SK-N-SH (cell line): ENCODE results near the gene RBBP5. TPM values are rescaled to one million over a fixed set of nuclear protein-coding genes. Genes with fewer than 3 reads are reported as not detected.

Experiments
- CTCF ChIA-PET: fragments of 300-600, 350-600 bp; formaldehyde crosslinking; extraction: SDS; loops from one replicate; lab custom pipeline; 2021; lab: Yijun Ruan, JAX
- POLR2A ChIA-PET: fragments of 350-600 bp; sonication (Branson Sonifier 250); formaldehyde crosslinking; extraction: SDS; loops from one replicate; lab custom pipeline; 2020; ENCODE audit warnings: antibody characterized with exemption, inconsistent platforms; lab: Yijun Ruan, JAX
- DNase-seq: peaks from one replicate; pipeline ENCODE4 v3.0.0; 2012
- H2AFZ ChIP-seq: fragments of 200-600 bp; sonication (generic); 2 replicates; pipeline ENCODE4 v1.8.1; 2016; ENCODE audit warnings: antibody characterized with exemption, mild to moderate bottlenecking, low read depth
- H3F3A ChIP-seq: fragments of 200-600 bp; sonication (generic); replicated peaks from 2 replicates; pipeline ENCODE3; 2016; ENCODE audit warnings: antibody characterized with exemption, mild to moderate bottlenecking; ENCODE audit not compliant: insufficient read depth
- H3K27ac ChIP-seq, 2 experiments: fragments of 200-500 bp in 1 of 2; fragments of 200-600 bp in 1 of 2; sonication (Bioruptor generic) in 1 of 2; sonication (generic), shearing (Covaris generic) in 1 of 2; 2 replicates each; pipeline versions ENCODE4 v1.5.1 to v1.6.1; 2014 to 2016; ENCODE audit warnings: low read depth in 2 of 2, inconsistent platforms in 1 of 2, low read length in 1 of 2, mild to moderate bottlenecking in 1 of 2, mixed read lengths in 1 of 2
- H3K27me3 ChIP-seq: fragments of 200-600 bp; sonication (generic), shearing (Covaris generic); 2 replicates; pipeline ENCODE4 v1.6.1; 2016; ENCODE audit warnings: mixed run types; ENCODE audit not compliant: insufficient read depth
- H3K36me3 ChIP-seq, 2 experiments: fragments of 200-500 bp in 1 of 2; fragments of 200-600 bp in 1 of 2; sonication (Bioruptor generic) in 1 of 2; sonication (generic) in 1 of 2; replicated peaks in 1 of 2; 2 replicates each; pipeline versions ENCODE3 to v1.5.1; 2014 to 2016; ENCODE audit warnings: low read length in 1 of 2, mild to moderate bottlenecking in 1 of 2; ENCODE audit not compliant: insufficient read depth in 2 of 2, control insufficient read depth in 1 of 2
- H3K4me1 ChIP-seq, 2 experiments: fragments of 200-500 bp in 1 of 2; fragments of 200-600 bp in 1 of 2; sonication (Bioruptor generic) in 1 of 2; sonication (generic), shearing (Covaris generic) in 1 of 2; 2 replicates each; pipeline versions ENCODE4 v1.5.1 to v1.6.1; 2014 to 2016; ENCODE audit warnings: low read depth in 1 of 2, low read length in 1 of 2, mixed run types in 1 of 2; ENCODE audit not compliant: insufficient read depth in 2 of 2, control insufficient read depth in 1 of 2
- H3K4me2 ChIP-seq: fragments of 200-600 bp; sonication (generic), shearing (Covaris generic); 2 replicates; pipeline ENCODE4 v1.6.1; 2017; ENCODE audit warnings: mixed run types
- H3K4me3 ChIP-seq, 2 experiments: fragments of 200-500 bp in 1 of 2; fragments of 200-600 bp in 1 of 2; sonication (Bioruptor generic) in 1 of 2; sonication (generic), shearing (Covaris generic) in 1 of 2; 2 replicates each; pipeline versions ENCODE4 v1.5.1 to v1.8.1; 2014 to 2016; ENCODE audit warnings: low read depth in 2 of 2, inconsistent platforms in 1 of 2, low read length in 1 of 2, mild to moderate bottlenecking in 1 of 2, mixed read lengths in 1 of 2, moderate library complexity in 1 of 2
- H3K79me2 ChIP-seq: fragments of 200-600 bp; sonication (generic); 2 replicates; pipeline ENCODE4 v1.8.1; 2017; ENCODE audit warnings: mild to moderate bottlenecking; ENCODE audit not compliant: insufficient read depth
- H3K9ac ChIP-seq: fragments of 200-600 bp; sonication (generic); 2 replicates; pipeline ENCODE4 v1.6.1; 2017; ENCODE audit warnings: mixed run types
- H3K9me2 ChIP-seq: fragments of 200-600 bp; sonication (generic); 2 replicates; pipeline ENCODE4 v1.6.1; 2017; ENCODE audit warnings: mixed run types
- H3K9me3 ChIP-seq: fragments of 200-600 bp; sonication (generic); 2 replicates; pipeline ENCODE4 v1.6.1; 2017; ENCODE audit warnings: mixed run types, mild to moderate bottlenecking, moderate library complexity
- H4K20me1 ChIP-seq: fragments of 200-600 bp; sonication (generic); 2 replicates; pipeline ENCODE4 v1.6.1; 2017; ENCODE audit warnings: mild to moderate bottlenecking, mixed run types; ENCODE audit not compliant: insufficient read depth
- CHD2 ChIP-seq: fragments of 150-350 bp; IDR thresholded peaks from 2 replicates; pipeline ENCODE4 v1.6.1; 2018; ENCODE audit warnings: low read length; ENCODE audit not compliant: partially characterized antibody
- ELF1 ChIP-seq: IDR thresholded peaks from 2 replicates; pipeline ENCODE4 v1.4.0; 2012
- EP300 ChIP-seq, 2 experiments: IDR thresholded peaks; 2 replicates each; pipeline versions ENCODE4 v1.4.0 to v1.6.1; 2012; ENCODE audit warnings: borderline replicate concordance in 1 of 2, low read depth in 1 of 2, low read length in 1 of 2
- FOSL2 ChIP-seq: IDR thresholded peaks from 2 replicates; pipeline ENCODE4 v1.4.0; 2012; ENCODE audit warnings: low read depth, mild to moderate bottlenecking, moderate library complexity, borderline replicate concordance
- FOXM1 ChIP-seq: IDR thresholded peaks from 2 replicates; pipeline ENCODE4 v1.4.0; 2012; ENCODE audit warnings: low read depth, mild to moderate bottlenecking
- GABPA ChIP-seq: IDR thresholded peaks from 2 replicates; pipeline ENCODE4 v1.4.0; 2012; ENCODE audit warnings: low read depth, mild to moderate bottlenecking
- GATA2 ChIP-seq: sonication (generic); formaldehyde crosslinking; IDR thresholded peaks from 2 replicates; pipeline ENCODE4 v1.5.0; 2020; ENCODE audit warnings: mild to moderate bottlenecking, missing genetic modification reagents
- IRF3 ChIP-seq: fragments of 150-350 bp; IDR thresholded peaks from 2 replicates; pipeline ENCODE4 v1.6.1; 2016; ENCODE audit warnings: mild to moderate bottlenecking, low read depth, low read length
- JUND ChIP-seq: IDR thresholded peaks from 2 replicates; pipeline ENCODE4 v1.4.0; 2012
- NFIC ChIP-seq: IDR thresholded peaks from 2 replicates; pipeline ENCODE4 v1.4.0; 2012; ENCODE audit warnings: borderline replicate concordance
- NRF1 ChIP-seq: IDR thresholded peaks from 2 replicates; pipeline ENCODE4 v1.6.1; 2012; ENCODE audit warnings: low read depth, mild to moderate bottlenecking, low read length
- RAD21 ChIP-seq: IDR thresholded peaks from 2 replicates; pipeline ENCODE4 v1.6.1; 2012; ENCODE audit warnings: mild to moderate bottlenecking, low read length
- RFX5 ChIP-seq: IDR thresholded peaks from 2 replicates; pipeline ENCODE4 v1.6.1; 2012; ENCODE audit warnings: mild to moderate bottlenecking, improper control_type of control experiment, low read length
- RXRA ChIP-seq: IDR thresholded peaks from 2 replicates; pipeline ENCODE4 v1.4.0; 2012; ENCODE audit warnings: low read depth, mild to moderate bottlenecking, borderline replicate concordance
- SMC3 ChIP-seq: IDR thresholded peaks from 2 replicates; pipeline ENCODE4 v1.6.1; 2012; ENCODE audit warnings: low read depth, low read length, improper control_type of control experiment
- TAF1 ChIP-seq: IDR thresholded peaks from 2 replicates; pipeline ENCODE4 v1.6.1; 2012; ENCODE audit warnings: low read depth, mild to moderate bottlenecking, low read length, moderate library complexity, borderline replicate concordance
- TEAD4 ChIP-seq: IDR thresholded peaks from 2 replicates; pipeline ENCODE4 v1.4.0; 2012; ENCODE audit warnings: mild to moderate bottlenecking, borderline replicate concordance; ENCODE audit not compliant: insufficient read depth
- WGBS: methylation state at CpG from one replicate; pipeline ENCODE4 v1.1.6; 2017; ENCODE audit warnings: low lambda C conversion rate; 5-methylcytosine and 5-hydroxymethylcytosine counted together
- polyA plus RNA-seq, 3 experiments: library from polyadenylated mRNA; depleted of rRNA; stranded (reverse); fragments of >200 nt; gene quantifications; 2 replicates each; pipeline ENCODE4 v1.2.3, GENCODE V29; 2012

RBBP5 gene
- polyA plus RNA-seq, 1 of the 3 experiments (the other 2 are of a cell fraction): 5.7 TPM

GRCh38 chr1:205052690-205053089 is 69.1 kb downstream of the RBBP5 start:
- H3K27me3 ChIP-seq: peaks cover 7% of the 10 kb centered on the region
- no peak overlapping the region for H3K27ac ChIP-seq
- POLR2A ChIA-PET: interaction anchor here (1.5 kb wide), 1 partner anchor 12 kb away, joined by 3 read pairs; no protein-coding TSS in a partner anchor
- H3F3A ChIP-seq: no peaks in the 10 kb centered on the region
- no peaks in the 10 kb centered on the region; a peak in 1 of 4 replicates for H3K4me1 ChIP-seq
- H2AFZ ChIP-seq: no peak overlapping the region
- H3K9me2 ChIP-seq: no peaks in the 10 kb centered on the region
- H3K79me2 ChIP-seq: no peaks in the 10 kb centered on the region
- DNase-seq: no peak
- WGBS: 57% methylated on average over 6 of the region's 11 CpGs
- no peak overlapping the region for H3K9ac ChIP-seq
- TF ChIP-seq FOSL2 (no peak), SMC3 (no peak), GATA2 (no peak), FOXM1 (no peak), CHD2 (no peak), EP300 (IDR thresholded peaks at IDR 0.05; ENCODE audit: borderline replicate concordance in 1 of 2, low read depth in 1 of 2, low read length in 1 of 2) (no peak), RAD21 (no peak), RFX5 (no peak), TAF1 (no peak)
- no peak overlapping the region for H3K4me3 ChIP-seq
- H3K36me3 ChIP-seq: no peaks in the 10 kb centered on the region
- CTCF ChIA-PET: interaction anchor here (1.3 to 18.8 kb wide), 5 partner anchors 9 to 246 kb away, joined by 3 to 756 read pairs (median 6); partner anchors contain the start of gene CNTN2
- H4K20me1 ChIP-seq: no peaks in the 10 kb centered on the region
- no peak overlapping the region for H3K4me2 ChIP-seq
- H3K9me3 ChIP-seq: no peaks in the 10 kb centered on the region

- H3K9ac ChIP-seq: no peak overlapping the region
- peaks cover 37% of the 10 kb centered on the region for H3K27me3 ChIP-seq
- H3K4me3 ChIP-seq: no peak overlapping the region
- no peaks in the 10 kb centered on the region for H3K36me3 ChIP-seq
- ChIA-PET CTCF (interaction anchor here (1.6 to 18.8 kb wide), 4 partner anchors 13 to 207 kb away, joined by 5 to 756 read pairs (median 40); no protein-coding TSS in a partner anchor), POLR2A (interaction anchor here (0.7 kb wide), 1 partner anchor 54 kb away, joined by 3 read pairs; no protein-coding TSS in a partner anchor)
- no peaks in the 10 kb centered on the region for H3K9me2 ChIP-seq
- H3F3A ChIP-seq: no peaks in the 10 kb centered on the region
- 46% methylated on average over 5 of the region's 6 CpGs for WGBS
- H4K20me1 ChIP-seq: no peaks in the 10 kb centered on the region
- no peak overlapping the region for H3K27ac ChIP-seq
- H3K4me1 ChIP-seq: no peaks in the 10 kb centered on the region; a peak in 1 of 4 replicates
- no peaks in the 10 kb centered on the region for H3K9me3 ChIP-seq
- H2AFZ ChIP-seq: no peak overlapping the region
- DNase-seq: peak; percentile 49
- no peak overlapping the region for H3K4me2 ChIP-seq
- H3K79me2 ChIP-seq: no peaks in the 10 kb centered on the region
- TF ChIP-seq NRF1 (no peak), EP300 (IDR thresholded peaks at IDR 0.05; ENCODE audit: borderline replicate concordance in 1 of 2, low read depth in 1 of 2, low read length in 1 of 2) (no peak), TEAD4 (no peak), RAD21 (no peak), GABPA (no peak), TAF1 (no peak), NFIC (no peak), SMC3 (no peak), IRF3 (no peak), RXRA (no peak), JUND (no peak), ELF1 (no peak)
- TF ChIP-seq, all 33 proteins: peak for 0
Measured at GRCh38 chr1:205049479-205049878, 72.3 kb downstream of the RBBP5 start.
